BJ (cell line): ENCODE data around the gene CEP162. TPM values are rescaled to one million over a fixed set of nuclear protein-coding genes. Genes with fewer than 3 reads are reported as not detected.
"Not testable (repeated sequence)": the region's sequence is repeated elsewhere in the genome, so short reads cannot be mapped to it uniquely, and the experiment has no call there.

Experiments used
- CTCF ChIA-PET: fragments of 350-600 bp; formaldehyde crosslinking; extraction: SDS; loops from one replicate; lab custom pipeline; 2021; ENCODE audit warnings: antibody characterized with exemption, inconsistent platforms; lab: Yijun Ruan, JAX
- POLR2A ChIA-PET: fragments of 300-600 bp; sonication (Branson Sonifier 250); formaldehyde crosslinking; extraction: SDS; loops from one replicate; lab custom pipeline; 2021; ENCODE audit warnings: antibody characterized with exemption; lab: Charles Lee
- DNase-seq: peaks from one replicate; pipeline ENCODE4 v3.0.0-alpha.2; 2011; ENCODE audit warnings: low read depth
- H3K27me3 ChIP-seq: 2 replicates; pipeline ENCODE4 v1.6.0; 2011; ENCODE audit warnings: low read length; ENCODE audit not compliant: control insufficient read depth, insufficient read depth
- H3K36me3 ChIP-seq: 2 replicates; pipeline ENCODE4 v1.5.1; 2011; ENCODE audit warnings: low read length; ENCODE audit not compliant: control insufficient read depth, insufficient read depth
- H3K4me3 ChIP-seq: 2 replicates; pipeline ENCODE4 v1.5.1; 2011; ENCODE audit warnings: low read depth, mild to moderate bottlenecking, control low read depth, low read length
- CTCF ChIP-seq: IDR thresholded peaks from 2 replicates; pipeline ENCODE4 v1.5.1; 2011; ENCODE audit warnings: low read depth, mild to moderate bottlenecking, control low read depth, inconsistent platforms, low read length, moderate library complexity; ENCODE audit not compliant: insufficient read depth
- polyA plus RNA-seq: library from polyadenylated mRNA; depleted of rRNA; stranded (reverse); fragments of >200 nt; gene quantifications from 2 replicates; pipeline ENCODE4 v1.2.3, GENCODE V29; 2011

The CEP162 gene
- polyA plus RNA-seq, 1 experiment = 0.75 TPM

GRCh38 chr6:84118191-84118590 lies 109.3 kb downstream of the CEP162 start:
- ChIA-PET POLR2A (no interaction called here), CTCF (no interaction called here)
- TF ChIP-seq CTCF = no peak

GRCh38 chr6:84114933-84115594 lies 112.4 kb downstream of the CEP162 start:
- DNase-seq, H3K4me3 ChIP-seq, POLR2A ChIA-PET, H3K27me3 ChIP-seq, CTCF ChIA-PET, H3K36me3 ChIP-seq: not testable (repeated sequence)

More at GRCh38 chr6:84118191-84118590, 109.3 kb downstream of the CEP162 start:
- H3K27me3 ChIP-seq = no peaks in the 10 kb centered on the region
- no peak for DNase-seq
- no peaks in the 10 kb centered on the region for H3K36me3 ChIP-seq
- no peak overlapping the region for H3K4me3 ChIP-seq

- CTCF ChIA-PET, POLR2A ChIA-PET, H3K4me3 ChIP-seq, H3K27me3 ChIP-seq, DNase-seq, H3K36me3 ChIP-seq: not testable (repeated sequence)
These were observed 116.1 kb downstream of the CEP162 start for GRCh38 chr6:84111351-84111750.

GRCh38 chr6:84107495-84107894 lies 119.9 kb downstream of the CEP162 start:
- TF ChIP-seq CTCF = no peak
- H3K36me3 ChIP-seq = no peaks in the 10 kb centered on the region
- no peak overlapping the region for H3K4me3 ChIP-seq
- no peaks in the 10 kb centered on the region; the same call in 1 of the 2 replicates for H3K27me3 ChIP-seq
- no peak for DNase-seq
- ChIA-PET CTCF (no interaction called here), POLR2A (no interaction called here)

GRCh38 chr6:84105215-84105924 lies 122.1 kb downstream of the CEP162 start:
- DNase-seq, H3K4me3 ChIP-seq, H3K36me3 ChIP-seq, H3K27me3 ChIP-seq, POLR2A ChIA-PET: not testable (repeated sequence)
- CTCF ChIA-PET = interaction anchor here (1.0 kb wide), 1 partner anchor 19 kb away, joined by 4 read pairs; no protein-coding TSS in a partner anchor

GRCh38 chr6:84103029-84103428 lies 124.4 kb downstream of the CEP162 start:
- POLR2A ChIA-PET = no interaction called here
- Histone ChIP-seq H3K27me3 (no peaks in the 10 kb centered on the region; the same call in 1 of the 2 replicates), H3K4me3 (no peak overlapping the region), H3K36me3 (no peaks in the 10 kb centered on the region)
- TF ChIP-seq CTCF = no peak
- CTCF ChIA-PET = interaction anchor here (0.7 to 0.9 kb wide), 2 partner anchors 29 to 99 kb away, joined by 3 to 4 read pairs; no protein-coding TSS in a partner anchor
- DNase-seq = peak; percentile 27
